GM23248 (cell line): ENCODE measurements around the gene LRRC59. TPM values are rescaled to one million over a fixed set of nuclear protein-coding genes. Genes with fewer than 3 reads are reported as not detected.

Source experiments
- DNase-seq: peaks from one replicate; pipeline ENCODE4 v3.0.0-alpha.2; 2015
- H2AFZ ChIP-seq: fragments of 200-600 bp; sonication (generic); 2 replicates; pipeline ENCODE4 v1.6.1; 2016; ENCODE audit warnings: antibody characterized with exemption
- H3F3A ChIP-seq: fragments of 200-600 bp; sonication (generic); 2 replicates; pipeline ENCODE4 v1.6.1; 2016; ENCODE audit warnings: mild to moderate bottlenecking, antibody characterized with exemption, mixed run types; ENCODE audit not compliant: insufficient read depth
- H3K27ac ChIP-seq: fragments of 200-600 bp; sonication (generic); 2 replicates; pipeline ENCODE4 v1.5.1; 2016; ENCODE audit warnings: mild to moderate bottlenecking
- H3K27me3 ChIP-seq: fragments of 200-600 bp; sonication (generic); replicated peaks from 2 replicates; pipeline ENCODE4 v1.6.1; 2016; ENCODE audit warnings: mild to moderate bottlenecking; ENCODE audit not compliant: insufficient read depth
- H3K36me3 ChIP-seq: fragments of 200-600 bp; sonication (generic); 2 replicates; pipeline ENCODE4 v1.6.1; 2016; ENCODE audit warnings: low read depth, mild to moderate bottlenecking
- H3K4me1 ChIP-seq: fragments of 200-600 bp; sonication (generic); 2 replicates; pipeline ENCODE4 v1.6.1; 2016; ENCODE audit warnings: mild to moderate bottlenecking; ENCODE audit not compliant: insufficient read depth
- H3K4me2 ChIP-seq: fragments of 200-600 bp; sonication (generic); one replicate; pipeline ENCODE4 v1.6.1; 2016; ENCODE audit warnings: mild to moderate bottlenecking; ENCODE audit not compliant: unreplicated experiment
- H3K4me3 ChIP-seq: fragments of 200-600 bp; sonication (generic); 2 replicates; pipeline ENCODE4 v1.5.1; 2016; ENCODE audit warnings: mild to moderate bottlenecking
- H3K79me2 ChIP-seq: fragments of 200-600 bp; sonication (generic); 2 replicates; pipeline ENCODE4 v1.6.1; 2016; ENCODE audit warnings: mild to moderate bottlenecking; ENCODE audit not compliant: insufficient read depth
- H3K9ac ChIP-seq: fragments of 200-600 bp; sonication (generic); 2 replicates; pipeline ENCODE4 v1.6.1; 2016; ENCODE audit warnings: mild to moderate bottlenecking
- H3K9me2 ChIP-seq: fragments of 200-600 bp; sonication (generic); 2 replicates; pipeline ENCODE4 v1.6.1; 2016; ENCODE audit warnings: mixed run types, mild to moderate bottlenecking, moderate library complexity; ENCODE audit not compliant: insufficient read depth
- H3K9me3 ChIP-seq: fragments of 200-600 bp; sonication (generic); one replicate; pipeline ENCODE4 v1.6.1; 2017; ENCODE audit warnings: low read depth
- H4K20me1 ChIP-seq: fragments of 200-600 bp; sonication (generic); 2 replicates; pipeline ENCODE4 v1.6.0; 2016; ENCODE audit not compliant: insufficient read depth
- EZH2 ChIP-seq: fragments of 200-600 bp; sonication (generic); IDR thresholded peaks from 2 replicates; pipeline ENCODE4 v1.6.1; 2018; ENCODE audit warnings: antibody characterized with exemption, mild to moderate bottlenecking; ENCODE audit not compliant: insufficient read depth, poor library complexity, severe bottlenecking
- EZH2phosphoT487 ChIP-seq: fragments of 200-600 bp; sonication (generic); IDR thresholded peaks from 2 replicates; pipeline ENCODE4 v1.6.1; 2018; ENCODE audit warnings: antibody characterized with exemption, moderate library complexity, mild to moderate bottlenecking, low read depth; ENCODE audit not compliant: insufficient read depth
- WGBS, 2 experiments: methylation state at CpG; one replicate each; pipeline ENCODE4 v1.1.6; 2015 to 2017; ENCODE audit warnings: low lambda C conversion rate in 2 of 2, low coverage in 1 of 2; ENCODE audit errors: missing lambda C conversion rate in 2 of 2; 5-methylcytosine and 5-hydroxymethylcytosine counted together
- in situ Hi-C: fragments of 300-500 bp; cut with MboI; formaldehyde crosslinking; loops from 2 replicates; pipeline ENCODE4 v1.15.0; 2020
- polyA plus RNA-seq: library from polyadenylated mRNA; unstranded; fragments of >200 nt; fragmentation: Nextera tagmentation; extraction: Ambion mirVana; gene quantifications from 2 replicates; pipeline ENCODE4 v1.2.1, GENCODE V29; 2016
- total RNA-seq: library from RNA; depleted of rRNA; stranded (reverse); fragments of >200 nt; shearing (Covaris generic); gene quantifications from 2 replicates; pipeline ENCODE4 v1.2.3, GENCODE V29; 2014

Gene LRRC59
- total and polyA plus RNA-seq, 2 experiments from 2014 or later = 111 to 164 TPM

- no peak for TF ChIP-seq EZH2
- no peak for TF ChIP-seq EZH2phosphoT487
- no peak overlapping the region for H2AFZ ChIP-seq
- 95 to 98% methylated on average over 2 of the region's 2 CpGs for WGBS, 2 experiments
- H3K27ac ChIP-seq = no peak overlapping the region
- peaks cover 4% of the 10 kb centered on the region; the same call in 1 of the 2 replicates for H3K4me1 ChIP-seq
- H3K27me3 ChIP-seq = no peaks in the 10 kb centered on the region
- in situ Hi-C loops = no loop called here
- peaks cover 22% of the 10 kb centered on the region for H3K36me3 ChIP-seq
- H3K9ac ChIP-seq = 0 out of 2 replicates have a peak overlapping the region, but pooled peaks have one; percentile 92
- H3F3A ChIP-seq = no peaks in the 10 kb centered on the region
- DNase-seq = no peak
- no peaks in the 10 kb centered on the region for H3K9me2 ChIP-seq
- H3K79me2 ChIP-seq = peaks cover 28% of the 10 kb centered on the region
- no peaks in the 10 kb centered on the region for H4K20me1 ChIP-seq
- peak overlapping the region; percentile 95 for H3K4me3 ChIP-seq
- peak overlapping the region; percentile 98 for H3K4me2 ChIP-seq
- no peaks in the 10 kb centered on the region for H3K9me3 ChIP-seq
Observed at GRCh38 chr17:50371526-50371925, 25.8 kb downstream of the LRRC59 start.

GRCh38 chr17:50370052-50370451 is 27.3 kb downstream of the LRRC59 start:
- Histone ChIP-seq H3K9me2 (no peaks in the 10 kb centered on the region), H2AFZ (no peak overlapping the region), H3K27me3 (no peaks in the 10 kb centered on the region), H3K4me2 (no peak overlapping the region), H3F3A (no peaks in the 10 kb centered on the region), H3K4me1 (peaks cover 4% of the 10 kb centered on the region; the same call in 1 of the 2 replicates), H4K20me1 (no peaks in the 10 kb centered on the region), H3K27ac (no peak overlapping the region), H3K4me3 (no peak overlapping the region), H3K9me3 (no peaks in the 10 kb centered on the region), H3K36me3 (peaks cover 22% of the 10 kb centered on the region), H3K79me2 (peaks cover 28% of the 10 kb centered on the region), H3K9ac (no peak overlapping the region)
- in situ Hi-C loops = no loop called here
- TF ChIP-seq EZH2 (no peak), EZH2phosphoT487 (no peak)
- no peak for DNase-seq
- 93% methylated on average over 5 of the region's 5 CpGs for WGBS, 2 experiments

GRCh38 chr17:50367401-50367800 is 29.9 kb downstream of the LRRC59 start:
- peaks cover 22% of the 10 kb centered on the region for H3K36me3 ChIP-seq
- WGBS, 2 experiments = 95 to 100% methylated on average over 1 of the region's 1 CpG

GRCh38 chr17:50365649-50366393 is 31.5 kb downstream of the LRRC59 start:
- Histone ChIP-seq H3K9ac (no peak overlapping the region), H3K9me3 (no peaks in the 10 kb centered on the region), H3K4me3 (no peak overlapping the region), H2AFZ (no peak overlapping the region), H3K4me2 (no peak overlapping the region), H3K9me2 (no peaks in the 10 kb centered on the region), H3F3A (0 out of 2 replicates have a peak, but pooled peaks cover 12% of the 10 kb centered on the region), H3K27me3 (no peaks in the 10 kb centered on the region), H3K4me1 (peaks cover 5% of the 10 kb centered on the region; the same call in 1 of the 2 replicates), H3K27ac (no peak overlapping the region), H3K36me3 (peaks cover 22% of the 10 kb centered on the region), H4K20me1 (no peaks in the 10 kb centered on the region), H3K79me2 (peaks cover 7% of the 10 kb centered on the region)
- no peak for TF ChIP-seq EZH2
- no peak for TF ChIP-seq EZH2phosphoT487
- 88 to 90% methylated on average over 14 of the region's 14 CpGs for WGBS, 2 experiments
- DNase-seq = no peak
- in situ Hi-C loops = no loop called here

More at GRCh38 chr17:50367401-50367800, 29.9 kb downstream of the LRRC59 start:
- no peak overlapping the region for H2AFZ ChIP-seq
- TF ChIP-seq EZH2 (no peak), EZH2phosphoT487 (no peak)
- H3K27me3 ChIP-seq = no peaks in the 10 kb centered on the region
- H3K9me2 ChIP-seq = no peaks in the 10 kb centered on the region
- no peak overlapping the region for H3K9ac ChIP-seq
- no peak overlapping the region for H3K4me3 ChIP-seq
- no peaks in the 10 kb centered on the region for H3K9me3 ChIP-seq
- H3K79me2 ChIP-seq = peaks cover 23% of the 10 kb centered on the region
- no peak overlapping the region for H3K4me2 ChIP-seq
- in situ Hi-C loops = no loop called here
- DNase-seq = no peak
- H3F3A ChIP-seq = 0 out of 2 replicates have a peak, but pooled peaks cover 2% of the 10 kb centered on the region
- H3K27ac ChIP-seq = no peak overlapping the region
- H4K20me1 ChIP-seq = no peaks in the 10 kb centered on the region
- peaks cover 6% of the 10 kb centered on the region; the same call in 1 of the 2 replicates for H3K4me1 ChIP-seq
